ENCODE measurements around the gene CLDN19.

- TF ChIP-seq, protein P1, sequence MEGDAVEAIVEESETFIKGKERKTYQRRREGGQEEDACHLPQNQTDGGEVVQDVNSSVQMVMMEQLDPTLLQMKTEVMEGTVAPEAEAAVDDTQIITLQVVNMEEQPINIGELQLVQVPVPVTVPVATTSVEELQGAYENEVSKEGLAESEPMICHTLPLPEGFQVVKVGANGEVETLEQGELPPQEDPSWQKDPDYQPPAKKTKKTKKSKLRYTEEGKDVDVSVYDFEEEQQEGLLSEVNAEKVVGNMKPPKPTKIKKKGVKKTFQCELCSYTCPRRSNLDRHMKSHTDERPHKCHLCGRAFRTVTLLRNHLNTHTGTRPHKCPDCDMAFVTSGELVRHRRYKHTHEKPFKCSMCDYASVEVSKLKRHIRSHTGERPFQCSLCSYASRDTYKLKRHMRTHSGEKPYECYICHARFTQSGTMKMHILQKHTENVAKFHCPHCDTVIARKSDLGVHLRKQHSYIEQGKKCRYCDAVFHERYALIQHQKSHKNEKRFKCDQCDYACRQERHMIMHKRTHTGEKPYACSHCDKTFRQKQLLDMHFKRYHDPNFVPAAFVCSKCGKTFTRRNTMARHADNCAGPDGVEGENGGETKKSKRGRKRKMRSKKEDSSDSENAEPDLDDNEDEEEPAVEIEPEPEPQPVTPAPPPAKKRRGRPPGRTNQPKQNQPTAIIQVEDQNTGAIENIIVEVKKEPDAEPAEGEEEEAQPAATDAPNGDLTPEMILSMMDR (IDR thresholded peaks at IDR 0.05) = no peak
- TF ChIP-seq POLR2A (IDR thresholded peaks at IDR 0.05) = no peak
Measured at GRCh38 chr1:42689912-42690311, 50.1 kb downstream of the CLDN19 start.
